Panc1 (cell line): ENCODE results near the gene LRRIQ1.
"Not testable (repeated sequence)": the region's sequence is repeated elsewhere in the genome, so short reads cannot be mapped to it uniquely, and the experiment has no call there.

Source experiments
- SIN3A ChIP-seq: IDR thresholded peaks from 2 replicates; pipeline ENCODE4 v1.6.1; 2012; ENCODE audit warnings: low read depth, mild to moderate bottlenecking, low read length, moderate library complexity, borderline replicate concordance; ENCODE audit not compliant: insufficient read depth
- TF ChIP-seq, protein P1 (sequence below): fragments of 450-650 bp; IDR thresholded peaks from 2 replicates; pipeline ENCODE4 v1.5.1; 2017; ENCODE audit warnings: mild to moderate bottlenecking

DNA sequence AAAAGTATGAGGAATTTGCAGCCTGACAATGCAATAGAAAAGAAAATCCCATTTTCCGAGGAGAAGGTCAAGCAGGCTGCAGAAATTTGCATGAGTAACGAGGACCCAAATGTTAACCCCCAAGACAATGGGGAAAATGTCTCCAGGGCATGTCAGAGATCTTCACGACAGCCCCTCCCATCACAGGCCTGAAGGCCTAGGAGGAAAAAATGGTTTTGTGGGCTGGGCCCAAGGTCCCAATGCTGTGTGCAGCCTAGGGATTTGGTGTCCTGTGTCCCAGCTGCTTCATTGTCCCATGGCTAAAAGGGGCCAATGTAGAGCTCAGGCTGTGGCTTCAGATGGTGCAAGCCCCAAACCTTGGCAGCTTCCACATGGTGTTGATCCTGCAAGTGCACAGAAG, 167.7 kb downstream of the LRRIQ1 start:
- TF ChIP-seq, protein P1, sequence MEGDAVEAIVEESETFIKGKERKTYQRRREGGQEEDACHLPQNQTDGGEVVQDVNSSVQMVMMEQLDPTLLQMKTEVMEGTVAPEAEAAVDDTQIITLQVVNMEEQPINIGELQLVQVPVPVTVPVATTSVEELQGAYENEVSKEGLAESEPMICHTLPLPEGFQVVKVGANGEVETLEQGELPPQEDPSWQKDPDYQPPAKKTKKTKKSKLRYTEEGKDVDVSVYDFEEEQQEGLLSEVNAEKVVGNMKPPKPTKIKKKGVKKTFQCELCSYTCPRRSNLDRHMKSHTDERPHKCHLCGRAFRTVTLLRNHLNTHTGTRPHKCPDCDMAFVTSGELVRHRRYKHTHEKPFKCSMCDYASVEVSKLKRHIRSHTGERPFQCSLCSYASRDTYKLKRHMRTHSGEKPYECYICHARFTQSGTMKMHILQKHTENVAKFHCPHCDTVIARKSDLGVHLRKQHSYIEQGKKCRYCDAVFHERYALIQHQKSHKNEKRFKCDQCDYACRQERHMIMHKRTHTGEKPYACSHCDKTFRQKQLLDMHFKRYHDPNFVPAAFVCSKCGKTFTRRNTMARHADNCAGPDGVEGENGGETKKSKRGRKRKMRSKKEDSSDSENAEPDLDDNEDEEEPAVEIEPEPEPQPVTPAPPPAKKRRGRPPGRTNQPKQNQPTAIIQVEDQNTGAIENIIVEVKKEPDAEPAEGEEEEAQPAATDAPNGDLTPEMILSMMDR, result not testable (repeated sequence)
- TF ChIP-seq SIN3A, result not testable (repeated sequence)
